UCSD-AML1 (cell line): ENCODE measurements around the gene CFAP77.
A peak's percentile ranks its signal among the peaks of the same experiment; 100 is the strongest.
"Not testable (repeated sequence)": the region's sequence is repeated elsewhere in the genome, so short reads cannot be mapped to it uniquely, and the experiment has no call there.

ENCODE experiments used
- DNase-seq: peaks from one replicate; lab custom pipeline; 2025; ENCODE audit not compliant: unreplicated experiment; lab: John Stamatoyannopoulos, UW

The CFAP77 gene

GRCh38 chr9:132546148-132547051 is 136.4 kb downstream of the CFAP77 start:
- DNase-seq = no peak

- DNase-seq = no peak
These were observed 137.0 kb downstream of the CFAP77 start for GRCh38 chr9:132547052-132547431.

GRCh38 chr9:132547436-132547835 is 137.4 kb downstream of the CFAP77 start:
- no peak for DNase-seq

GRCh38 chr9:132547976-132548730 is 138.1 kb downstream of the CFAP77 start:
- no peak for DNase-seq

GRCh38 chr9:132548751-132549640 is 139.0 kb downstream of the CFAP77 start:
- no peak for DNase-seq

GRCh38 chr9:132551556-132551955 is 141.5 kb downstream of the CFAP77 start:
- no peak for DNase-seq

GRCh38 chr9:132552041-132552440 is 142.0 kb downstream of the CFAP77 start:
- DNase-seq = no peak

GRCh38 chr9:132554755-132555154 is 144.7 kb downstream of the CFAP77 start:
- no peak for DNase-seq

GRCh38 chr9:132555528-132555927 is 145.5 kb downstream of the CFAP77 start:
- no peak for DNase-seq

GRCh38 chr9:132556235-132556634 is 146.2 kb downstream of the CFAP77 start:
- no peak for DNase-seq

- no peak for DNase-seq
These were observed 146.7 kb downstream of the CFAP77 start for GRCh38 chr9:132556714-132557113.

GRCh38 chr9:132557159-132557558 is 147.1 kb downstream of the CFAP77 start:
- DNase-seq = no peak

GRCh38 chr9:132559711-132560110 is 149.7 kb downstream of the CFAP77 start:
- DNase-seq = no peak

- DNase-seq = no peak
These were observed 150.7 kb downstream of the CFAP77 start for GRCh38 chr9:132560616-132561202.

GRCh38 chr9:132562306-132562573 is 152.2 kb downstream of the CFAP77 start:
- no peak for DNase-seq

GRCh38 chr9:132564526-132564925 is 154.5 kb downstream of the CFAP77 start:
- no peak for DNase-seq

GRCh38 chr9:132568787-132569186 is 158.8 kb downstream of the CFAP77 start:
- DNase-seq = not testable (repeated sequence)

GRCh38 chr9:132571806-132572600 is 162.0 kb downstream of the CFAP77 start:
- DNase-seq = no peak

GRCh38 chr9:132572921-132573320 is 162.9 kb downstream of the CFAP77 start:
- DNase-seq = no peak

- peak; percentile 72 for DNase-seq
These were observed 165.1 kb downstream of the CFAP77 start for GRCh38 chr9:132575005-132575609.
